ENCODE measurements around the gene RNF26.

GRCh38 chr11:119332111-119332765 lies 2.1 kb upstream of the RNF26 start:
- TF ChIP-seq REST (IDR thresholded peaks at IDR 0.05; ENCODE audit: low read depth): no peak
- no peak for TF ChIP-seq EGR1 (IDR thresholded peaks at IDR 0.05)
- no peak for TF ChIP-seq TCF12 (IDR thresholded peaks at IDR 0.05; ENCODE audit: low read depth)
- no peak for TF ChIP-seq YY1 (IDR thresholded peaks at IDR 0.05; ENCODE audit: low read depth)
- no peak for TF ChIP-seq EP300 (IDR thresholded peaks at IDR 0.05; ENCODE audit: borderline replicate concordance)

All from Ishikawa (cell line).